22Rv1 (cell line): Measurements from ENCODE around the gene RFTN1.

ENCODE experiments used
- H3K27ac ChIP-seq: fragments of 450-650 bp; 2 replicates; pipeline ENCODE4 v1.5.1; 2017
- CTCF ChIP-seq: fragments of 450-650 bp; IDR thresholded peaks from 2 replicates; pipeline ENCODE4 v1.5.1; 2017; ENCODE audit warnings: mild to moderate bottlenecking
- ZFX ChIP-seq: fragments of 450-650 bp; IDR thresholded peaks from 2 replicates; pipeline ENCODE4 v1.6.1; 2017; ENCODE audit warnings: antibody characterized with exemption, borderline replicate concordance

The RFTN1 gene

GRCh38 chr3:16444344-16444743 is 69.2 kb downstream of the RFTN1 start:
- no peak overlapping the region for H3K27ac ChIP-seq
- TF ChIP-seq ZFX = no peak
- TF ChIP-seq CTCF = no peak

GRCh38 chr3:16442730-16443129 is 70.8 kb downstream of the RFTN1 start:
- H3K27ac ChIP-seq = no peak overlapping the region
- TF ChIP-seq CTCF = no peak
- no peak for TF ChIP-seq ZFX

- no peak overlapping the region for H3K27ac ChIP-seq
- no peak for TF ChIP-seq CTCF
- TF ChIP-seq ZFX = no peak
These were observed 72.1 kb downstream of the RFTN1 start for GRCh38 chr3:16441371-16441875.

- H3K27ac ChIP-seq = no peak overlapping the region
- no peak for TF ChIP-seq ZFX
- TF ChIP-seq CTCF = no peak
These were observed 73.4 kb downstream of the RFTN1 start for GRCh38 chr3:16439848-16440708.

GRCh38 chr3:16439163-16439847 is 74.2 kb downstream of the RFTN1 start:
- no peak overlapping the region for H3K27ac ChIP-seq
- no peak for TF ChIP-seq ZFX
- TF ChIP-seq CTCF = no peak

GRCh38 chr3:16437640-16438039 is 75.9 kb downstream of the RFTN1 start:
- H3K27ac ChIP-seq = no peak overlapping the region
- TF ChIP-seq ZFX = no peak
- no peak for TF ChIP-seq CTCF

GRCh38 chr3:16433701-16434151 is 79.8 kb downstream of the RFTN1 start:
- no peak for TF ChIP-seq ZFX
- no peak for TF ChIP-seq CTCF
- no peak overlapping the region for H3K27ac ChIP-seq
